Activated CD4-positive, alpha-beta T cell treated with anti-CD3 and anti-CD28 coated beads, Interleukin-2, Interleukin-6, amounts not matched to agents 100 ng/mL and 50 ng/mL, durations not matched to agents 16 hours and 8 hours (primary cell): ENCODE results near the gene LURAP1L.

Source experiments
- DNase-seq: peaks from one replicate; pipeline ENCODE4 v3.0.0-alpha.2; 2020

Gene LURAP1L

DNA sequence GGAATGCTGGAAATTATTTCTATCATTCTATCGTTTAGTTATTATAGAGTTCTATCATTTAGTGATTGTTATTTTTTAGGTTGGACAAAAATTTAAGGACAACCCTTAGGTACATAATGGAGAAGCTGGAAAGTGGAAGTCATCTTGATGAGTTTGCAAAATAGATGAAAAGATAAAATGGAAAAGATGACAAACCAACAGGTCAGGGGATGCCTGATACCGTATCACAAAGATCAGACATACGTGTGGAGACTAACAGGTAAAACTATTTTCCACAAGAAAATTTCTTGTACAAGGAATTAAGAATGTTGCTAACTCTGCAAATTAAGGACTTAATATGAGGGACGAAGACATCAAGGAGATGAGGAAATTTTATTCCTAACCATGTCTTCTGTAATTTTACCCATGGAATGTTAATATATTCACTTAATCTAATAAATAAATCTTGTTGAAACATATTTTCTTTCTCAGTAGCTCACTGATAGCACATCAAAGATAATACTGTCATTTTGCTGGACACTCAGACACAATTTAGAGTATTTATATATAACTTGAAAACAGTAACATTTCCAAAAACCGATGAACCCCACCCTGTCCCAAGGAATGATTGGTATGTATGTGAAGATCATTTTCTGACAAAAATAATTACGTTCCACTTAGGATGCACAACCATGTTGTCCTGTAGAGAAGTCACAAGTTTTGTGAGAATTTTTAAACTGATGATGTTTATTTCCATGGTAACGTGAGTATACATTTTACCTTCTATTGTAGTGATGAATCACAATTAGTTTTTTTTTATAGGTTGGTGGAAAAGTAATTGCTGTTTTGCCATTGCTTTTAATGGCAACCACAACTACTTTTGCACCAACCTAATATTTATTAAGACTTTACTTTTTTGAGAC, 2.6 kb downstream of the LURAP1L start:
- DNase-seq: no peak

GRCh38 chr9:12778389-12778788, 3.6 kb downstream of the LURAP1L start:
- DNase-seq: no peak

DNA sequence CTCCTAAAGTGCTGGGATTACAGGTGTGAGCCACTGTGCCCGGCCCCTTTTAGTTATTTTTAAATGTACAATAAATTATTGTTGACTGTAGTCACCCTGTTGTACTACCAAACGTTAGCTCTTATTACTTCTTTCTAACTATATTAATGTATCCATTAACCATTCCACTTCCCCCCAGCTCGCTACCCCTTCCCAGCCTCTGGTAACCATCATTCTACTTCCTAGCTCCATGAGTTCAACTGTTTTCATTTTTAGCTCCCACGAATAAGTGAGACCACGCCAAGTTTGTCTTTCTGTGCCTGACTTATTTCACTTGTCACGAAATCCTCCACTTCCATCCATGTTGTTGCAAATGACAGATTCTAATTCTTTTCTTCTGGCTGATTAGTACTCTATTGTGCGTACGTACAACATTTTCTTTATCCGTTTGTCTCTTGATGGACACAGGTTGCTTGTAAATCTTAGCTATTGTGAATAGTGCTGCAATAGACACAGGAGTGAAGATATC, 6.5 kb downstream of the LURAP1L start:
- no peak for DNase-seq

GRCh38 chr9:12783767-12784460, 9.1 kb downstream of the LURAP1L start:
- no peak for DNase-seq

GRCh38 chr9:12784461-12785259, 9.8 kb downstream of the LURAP1L start:
- no peak for DNase-seq

GRCh38 chr9:12785260-12785770, 10.5 kb downstream of the LURAP1L start:
- DNase-seq: no peak

- no peak for DNase-seq
Observed at GRCh38 chr9:12785941-12786340, 11.1 kb downstream of the LURAP1L start.

GRCh38 chr9:12790001-12790400, 15.2 kb downstream of the LURAP1L start:
- DNase-seq: no peak

DNA sequence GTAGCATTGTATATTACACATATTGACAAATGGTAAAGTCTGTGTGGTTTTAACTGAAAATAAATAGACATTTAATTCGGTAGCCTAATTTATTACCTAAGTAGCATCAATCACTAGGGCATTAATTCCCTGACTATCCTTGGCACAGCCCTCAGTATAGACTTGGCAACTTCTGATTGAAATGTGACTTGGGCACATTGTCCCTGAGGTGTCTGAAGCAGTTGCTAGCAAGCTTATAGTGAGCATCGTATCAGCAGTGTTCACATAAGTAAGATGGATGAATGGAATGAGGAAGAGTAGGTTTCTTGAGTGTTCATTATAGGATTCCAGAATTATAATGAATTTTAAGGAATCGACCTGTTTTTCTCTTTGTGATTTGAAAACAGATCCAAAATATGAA, 16.1 kb downstream of the LURAP1L start:
- DNase-seq: no peak

GRCh38 chr9:12794101-12794799, 19.4 kb downstream of the LURAP1L start:
- DNase-seq: no peak

DNA sequence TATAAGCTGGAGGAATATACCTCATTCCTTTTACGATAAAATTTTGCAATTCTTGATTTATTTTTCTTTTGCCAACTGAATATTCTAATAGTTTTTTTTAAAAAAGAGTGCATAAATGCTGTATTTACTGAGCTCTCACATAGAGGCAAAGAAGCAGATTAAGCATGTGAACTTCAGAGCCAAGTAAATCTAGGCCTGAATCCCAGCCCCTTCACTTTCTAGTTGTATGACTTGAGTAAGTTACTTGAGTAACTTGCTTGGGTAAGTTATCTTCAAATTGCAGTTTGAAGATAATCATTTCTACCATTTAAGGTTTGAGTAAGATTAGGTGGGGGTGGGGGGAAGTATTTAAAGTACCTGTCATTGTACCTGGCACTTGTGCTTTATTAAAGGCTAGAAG, 21.8 kb downstream of the LURAP1L start:
- DNase-seq: no peak

GRCh38 chr9:12797037-12797436, 22.2 kb downstream of the LURAP1L start:
- DNase-seq: no peak

- DNase-seq: no peak
Observed at GRCh38 chr9:12798066-12798770, 23.4 kb downstream of the LURAP1L start.

DNA sequence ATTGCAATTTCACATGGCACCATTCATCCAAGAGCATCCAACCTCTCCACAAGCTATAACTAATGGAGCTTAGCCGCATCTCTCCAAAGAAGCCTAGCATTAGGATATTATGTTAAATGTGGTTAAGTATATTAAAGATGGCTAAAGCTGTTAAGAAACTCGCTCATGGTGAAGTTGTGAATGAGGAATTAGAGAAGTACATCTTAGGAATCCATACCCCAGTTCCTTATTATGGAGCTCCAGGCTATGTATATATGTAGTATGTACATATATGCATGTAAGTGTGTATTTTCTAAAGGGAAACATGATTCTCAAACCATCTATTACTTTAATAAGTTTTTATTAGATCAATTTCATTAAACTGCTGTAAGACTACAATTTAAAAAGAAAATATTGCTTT, 26.4 kb downstream of the LURAP1L start:
- DNase-seq: no peak

GRCh38 chr9:12801663-12802062, 26.8 kb downstream of the LURAP1L start:
- no peak for DNase-seq

DNA sequence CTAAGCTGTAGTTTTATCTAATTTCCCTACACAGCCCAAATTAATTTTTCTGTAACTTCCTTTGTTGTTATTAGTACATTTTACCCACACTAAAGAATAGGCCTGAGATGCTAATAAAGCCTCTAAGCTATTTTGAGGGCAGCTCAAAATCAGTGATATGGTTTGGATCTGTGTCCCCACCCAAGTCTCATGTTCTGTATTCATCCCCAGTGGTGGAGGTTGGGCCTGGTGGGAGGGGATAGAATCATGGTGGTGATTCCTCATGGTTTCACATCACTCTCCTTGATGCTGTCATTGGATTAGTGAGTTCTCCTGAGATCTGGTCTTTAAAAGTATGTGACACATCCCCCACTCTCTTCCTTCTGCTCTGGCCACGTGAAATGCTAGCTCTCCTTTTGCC, 27.3 kb downstream of the LURAP1L start:
- no peak for DNase-seq

GRCh38 chr9:12808569-12808968, 33.7 kb downstream of the LURAP1L start:
- no peak for DNase-seq

DNA sequence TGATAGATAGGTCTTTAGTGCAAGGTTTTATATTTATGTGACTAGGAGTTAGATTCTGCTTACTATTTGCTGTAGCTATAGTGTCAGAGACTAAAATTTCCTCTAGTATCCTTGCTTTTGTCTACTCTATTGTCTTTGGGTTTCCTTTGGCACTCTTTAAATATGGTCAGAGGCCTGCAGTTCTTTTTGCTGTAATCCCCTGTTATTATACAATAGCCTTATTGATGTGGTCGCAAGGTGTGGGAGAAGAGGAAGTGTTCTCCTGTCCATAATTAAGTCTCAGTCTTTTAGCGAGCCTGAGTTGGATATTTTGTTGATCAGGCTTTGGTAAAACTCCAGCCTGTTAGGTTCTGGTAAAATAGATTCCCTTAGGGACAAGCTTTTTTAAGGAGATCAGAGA, 34.9 kb downstream of the LURAP1L start:
- DNase-seq: no peak

GRCh38 chr9:12811935-12812334, 37.1 kb downstream of the LURAP1L start:
- no peak for DNase-seq

- DNase-seq: no peak
Observed at GRCh38 chr9:12812710-12813109, 37.9 kb downstream of the LURAP1L start.

- no peak for DNase-seq
Observed at GRCh38 chr9:12813533-12813932, 38.7 kb downstream of the LURAP1L start.
